Erythroblast (primary cell): ENCODE data around the gene MYO18B.

Experiments
- GATA1 ChIP-seq: IDR thresholded peaks from 2 replicates; pipeline ENCODE4 v1.6.1; 2011; ENCODE audit warnings: low read depth, mild to moderate bottlenecking, control low read depth, low read length, moderate library complexity
- POLR2A ChIP-seq: IDR thresholded peaks from 2 replicates; pipeline ENCODE4 v1.6.1; 2011; ENCODE audit warnings: mild to moderate bottlenecking, low read length

- TF ChIP-seq POLR2A (no peak), GATA1 (no peak)
Measured at GRCh38 chr22:25774575-25775026, 32.6 kb downstream of the MYO18B start.
